ENCODE results near the gene CCDC85B. TPM values are rescaled to one million over a fixed set of nuclear protein-coding genes. Genes with fewer than 3 reads are reported as not detected.

The CCDC85B gene
- polyA plus RNA-seq, 1 of the 3 experiments (the other 2 are of a cell fraction): 52.8 TPM

DNA sequence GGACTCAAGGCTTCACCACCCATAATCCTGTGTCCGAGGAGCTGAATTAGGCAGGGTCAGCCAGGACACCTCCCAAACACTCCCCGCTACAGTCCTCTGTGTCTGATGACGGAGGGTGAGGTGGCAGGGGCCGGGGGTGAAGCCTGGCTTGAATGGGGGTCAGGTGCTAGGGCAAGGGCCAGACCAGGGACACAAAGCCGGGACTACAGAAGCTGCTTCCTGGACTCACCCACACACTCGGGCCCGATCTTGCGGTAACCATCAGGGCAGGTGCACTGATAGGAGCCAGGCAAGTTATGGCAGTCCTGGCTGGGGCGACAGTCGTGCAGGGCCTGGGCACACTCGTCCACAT is 20.2 kb upstream of the CCDC85B start:
- WGBS (ENCODE audit: low lambda C conversion rate): 89% methylated on average over 8 of the region's 11 CpGs
- H3K27ac ChIP-seq (ENCODE audit: low read depth in 2 of 2, low read length in 1 of 2): peak overlapping the region; percentile 3 to 77; a peak in 2 of 4 replicates

DNA sequence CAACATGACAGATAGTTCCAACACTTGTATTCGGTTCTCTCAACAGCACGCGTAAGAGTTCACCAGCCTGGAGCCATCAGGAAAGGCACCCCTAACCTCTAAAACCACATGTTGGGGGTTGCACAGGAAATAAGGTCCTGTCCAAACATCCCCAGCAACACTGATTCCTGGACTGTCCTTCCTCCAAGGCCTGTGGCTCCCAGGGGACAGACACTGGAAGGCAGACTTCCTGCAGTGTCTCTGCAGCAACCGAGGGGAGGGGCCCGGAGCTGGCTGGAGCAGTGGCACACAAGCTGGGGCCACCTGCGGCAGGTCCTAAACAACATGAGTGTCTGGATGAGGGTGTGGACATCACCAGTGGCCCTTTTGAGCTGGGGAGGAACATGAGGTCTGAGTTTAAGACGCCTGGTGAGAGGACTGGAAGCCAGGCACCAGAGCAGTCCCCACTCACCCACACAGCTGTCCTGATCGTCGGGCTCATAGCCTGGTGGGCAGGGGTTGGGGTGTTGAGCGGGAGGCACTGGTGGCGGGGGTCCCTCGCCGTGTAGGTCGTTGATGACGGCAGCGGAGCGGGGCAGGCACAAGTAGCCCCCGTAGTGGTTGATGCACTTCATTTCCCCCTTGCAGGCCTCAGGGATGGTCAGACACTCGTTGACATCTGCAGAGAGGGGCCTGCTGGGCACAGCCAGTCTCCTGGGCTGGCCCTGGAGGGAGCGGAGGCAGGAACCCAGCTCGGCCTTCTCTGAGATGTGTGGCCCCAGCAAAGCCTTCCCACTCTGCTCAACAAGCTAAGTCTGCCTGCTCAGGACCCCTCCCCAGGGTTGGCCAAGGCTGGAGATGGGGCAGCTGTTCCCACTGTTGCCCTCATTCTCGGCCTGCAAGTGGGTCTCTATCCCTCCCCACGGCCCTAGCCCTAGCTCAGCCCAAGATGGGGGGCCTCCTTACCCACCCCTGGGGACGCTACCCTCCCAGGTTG is 19.5 kb upstream of the CCDC85B start:
- no peak for DNase-seq
- WGBS (ENCODE audit: low lambda C conversion rate): 95% methylated on average over 10 of the region's 24 CpGs
- Histone ChIP-seq H3K9ac (peak overlapping the region; percentile 70), H3K4me1 (ENCODE audit: control insufficient read depth in 1 of 2, insufficient read depth in 2 of 2, low read depth in 1 of 2, low read length in 1 of 2) (peaks cover 19 to 27% of the 10 kb centered on the region in 2 experiments; a peak in 3 of 4 replicates), H3K9me2 (no peaks in the 10 kb centered on the region), H3K27me3 (ENCODE audit: insufficient read depth) (no peaks in the 10 kb centered on the region), H3K4me2 (peak overlapping the region; percentile 97), H3K27ac (ENCODE audit: low read depth in 2 of 2, low read length in 1 of 2) (peak overlapping the region; percentile 77 to 93; a peak in 2 of 4 replicates), H3K4me3 (ENCODE audit: low read depth in 2 of 2, low read length in 1 of 2) (peak overlapping the region; percentile 54 to 73; a peak in 3 of 4 replicates), H3F3A (replicated peaks; ENCODE audit: insufficient read depth) (peaks cover 46% of the 10 kb centered on the region), H3K36me3 (replicated peaks in 1 of 2; ENCODE audit: control insufficient read depth in 1 of 2, insufficient read depth in 2 of 2, low read length in 1 of 2) (peaks cover 40 to 47% of the 10 kb centered on the region in 2 experiments), H3K9me3 (no peaks in the 10 kb centered on the region), H2AFZ (ENCODE audit: low read depth) (no peak overlapping the region), H4K20me1 (ENCODE audit: insufficient read depth) (no peaks in the 10 kb centered on the region; the same call in 1 of the 2 replicates), H3K79me2 (ENCODE audit: insufficient read depth) (peaks cover 34% of the 10 kb centered on the region)
- ChIA-PET POLR2A (interaction anchor here (0.9 to 4.8 kb wide), 9 partner anchors 8 to 52 kb away, joined by 3 to 59 read pairs (median 4); partner anchors contain the start of genes CCDC85B, CFL1 and MUS81), CTCF (interaction anchor here (0.8 to 18.4 kb wide), 12 partner anchors 10 to 159 kb away, joined by 3 to 374 read pairs (median 5); partner anchors contain the start of genes CCDC85B, CTSW, FIBP and KAT5)
- TF ChIP-seq RXRA (IDR thresholded peaks at IDR 0.05; ENCODE audit: borderline replicate concordance, low read depth) (no peak), EZH2phosphoT487 (IDR thresholded peaks at IDR 0.05; ENCODE audit: borderline replicate concordance, low read depth) (no peak), SMC3 (IDR thresholded peaks at IDR 0.05; ENCODE audit: low read depth, low read length) (no peak), TEAD4 (IDR thresholded peaks at IDR 0.05; ENCODE audit: borderline replicate concordance, insufficient read depth) (no peak), GABPA (IDR thresholded peaks at IDR 0.05; ENCODE audit: low read depth) (no peak), FOSL2 (IDR thresholded peaks at IDR 0.05; ENCODE audit: borderline replicate concordance, low read depth) (no peak), NRF1 (IDR thresholded peaks at IDR 0.05; ENCODE audit: low read depth, low read length) (no peak), ELF1 (IDR thresholded peaks at IDR 0.05) (no peak)
- TF ChIP-seq, protein P1, sequence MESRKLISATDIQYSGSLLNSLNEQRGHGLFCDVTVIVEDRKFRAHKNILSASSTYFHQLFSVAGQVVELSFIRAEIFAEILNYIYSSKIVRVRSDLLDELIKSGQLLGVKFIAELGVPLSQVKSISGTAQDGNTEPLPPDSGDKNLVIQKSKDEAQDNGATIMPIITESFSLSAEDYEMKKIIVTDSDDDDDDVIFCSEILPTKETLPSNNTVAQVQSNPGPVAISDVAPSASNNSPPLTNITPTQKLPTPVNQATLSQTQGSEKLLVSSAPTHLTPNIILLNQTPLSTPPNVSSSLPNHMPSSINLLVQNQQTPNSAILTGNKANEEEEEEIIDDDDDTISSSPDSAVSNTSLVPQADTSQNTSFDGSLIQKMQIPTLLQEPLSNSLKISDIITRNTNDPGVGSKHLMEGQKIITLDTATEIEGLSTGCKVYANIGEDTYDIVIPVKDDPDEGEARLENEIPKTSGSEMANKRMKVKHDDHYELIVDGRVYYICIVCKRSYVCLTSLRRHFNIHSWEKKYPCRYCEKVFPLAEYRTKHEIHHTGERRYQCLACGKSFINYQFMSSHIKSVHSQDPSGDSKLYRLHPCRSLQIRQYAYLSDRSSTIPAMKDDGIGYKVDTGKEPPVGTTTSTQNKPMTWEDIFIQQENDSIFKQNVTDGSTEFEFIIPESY (IDR thresholded peaks at IDR 0.05; ENCODE audit: borderline replicate concordance, low read depth): no peak
- TF ChIP-seq, protein P2, sequence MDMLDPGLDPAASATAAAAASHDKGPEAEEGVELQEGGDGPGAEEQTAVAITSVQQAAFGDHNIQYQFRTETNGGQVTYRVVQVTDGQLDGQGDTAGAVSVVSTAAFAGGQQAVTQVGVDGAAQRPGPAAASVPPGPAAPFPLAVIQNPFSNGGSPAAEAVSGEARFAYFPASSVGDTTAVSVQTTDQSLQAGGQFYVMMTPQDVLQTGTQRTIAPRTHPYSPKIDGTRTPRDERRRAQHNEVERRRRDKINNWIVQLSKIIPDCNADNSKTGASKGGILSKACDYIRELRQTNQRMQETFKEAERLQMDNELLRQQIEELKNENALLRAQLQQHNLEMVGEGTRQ (IDR thresholded peaks at IDR 0.05; ENCODE audit: borderline replicate concordance, low read depth, low read length): no peak

More for the DNA sequence above, 20.2 kb upstream of the CCDC85B start:
- Histone ChIP-seq H4K20me1 (ENCODE audit: insufficient read depth) (no peaks in the 10 kb centered on the region; the same call in 1 of the 2 replicates), H3K9me3 (no peaks in the 10 kb centered on the region), H3K9ac (no peak overlapping the region), H3F3A (replicated peaks; ENCODE audit: insufficient read depth) (peaks cover 52% of the 10 kb centered on the region), H3K79me2 (ENCODE audit: insufficient read depth) (peaks cover 34% of the 10 kb centered on the region), H3K9me2 (no peaks in the 10 kb centered on the region), H3K4me1 (ENCODE audit: control insufficient read depth in 1 of 2, insufficient read depth in 2 of 2, low read depth in 1 of 2, low read length in 1 of 2) (peaks cover 19 to 27% of the 10 kb centered on the region in 2 experiments; a peak in 3 of 4 replicates), H3K4me2 (no peak overlapping the region), H3K4me3 (ENCODE audit: low read depth in 2 of 2, low read length in 1 of 2) (no peak overlapping the region), H3K27me3 (ENCODE audit: insufficient read depth) (no peaks in the 10 kb centered on the region), H3K36me3 (replicated peaks in 1 of 2; ENCODE audit: control insufficient read depth in 1 of 2, insufficient read depth in 2 of 2, low read length in 1 of 2) (peaks cover 45 to 54% of the 10 kb centered on the region in 2 experiments), H2AFZ (ENCODE audit: low read depth) (no peak overlapping the region)
- TF ChIP-seq POLR2AphosphoS5 (IDR thresholded peaks at IDR 0.05; ENCODE audit: low read depth, low read length) (0 out of 2 replicates have a peak, but pooled peaks have one; percentile 11), SIN3A (IDR thresholded peaks at IDR 0.05; ENCODE audit: borderline replicate concordance, low read depth, low read length) (no peak)
- CTCF ChIA-PET: interaction anchor here (0.9 to 18.4 kb wide), 6 partner anchors 9 to 159 kb away, joined by 3 to 374 read pairs (median 6); partner anchors contain the start of genes CCDC85B, CTSW, FIBP and KAT5
- DNase-seq: no peak
- POLR2A ChIA-PET: interaction anchor here (0.6 to 4.8 kb wide), 4 partner anchors 11 to 139 kb away, joined by 3 to 59 read pairs (median 7); partner anchors contain the start of genes CCDC85B, CFL1 and MUS81

Measured in SK-N-SH (cell line).